HS-5 (cell line): ENCODE results near the gene LENG9.
"Not testable (repeated sequence)": the region's sequence is repeated elsewhere in the genome, so short reads cannot be mapped to it uniquely, and the experiment has no call there.

Source experiments
- DNase-seq: peaks from one replicate; pipeline ENCODE4 v3.0.0-alpha.2; 2012; ENCODE audit warnings: low read depth

Gene LENG9

DNA sequence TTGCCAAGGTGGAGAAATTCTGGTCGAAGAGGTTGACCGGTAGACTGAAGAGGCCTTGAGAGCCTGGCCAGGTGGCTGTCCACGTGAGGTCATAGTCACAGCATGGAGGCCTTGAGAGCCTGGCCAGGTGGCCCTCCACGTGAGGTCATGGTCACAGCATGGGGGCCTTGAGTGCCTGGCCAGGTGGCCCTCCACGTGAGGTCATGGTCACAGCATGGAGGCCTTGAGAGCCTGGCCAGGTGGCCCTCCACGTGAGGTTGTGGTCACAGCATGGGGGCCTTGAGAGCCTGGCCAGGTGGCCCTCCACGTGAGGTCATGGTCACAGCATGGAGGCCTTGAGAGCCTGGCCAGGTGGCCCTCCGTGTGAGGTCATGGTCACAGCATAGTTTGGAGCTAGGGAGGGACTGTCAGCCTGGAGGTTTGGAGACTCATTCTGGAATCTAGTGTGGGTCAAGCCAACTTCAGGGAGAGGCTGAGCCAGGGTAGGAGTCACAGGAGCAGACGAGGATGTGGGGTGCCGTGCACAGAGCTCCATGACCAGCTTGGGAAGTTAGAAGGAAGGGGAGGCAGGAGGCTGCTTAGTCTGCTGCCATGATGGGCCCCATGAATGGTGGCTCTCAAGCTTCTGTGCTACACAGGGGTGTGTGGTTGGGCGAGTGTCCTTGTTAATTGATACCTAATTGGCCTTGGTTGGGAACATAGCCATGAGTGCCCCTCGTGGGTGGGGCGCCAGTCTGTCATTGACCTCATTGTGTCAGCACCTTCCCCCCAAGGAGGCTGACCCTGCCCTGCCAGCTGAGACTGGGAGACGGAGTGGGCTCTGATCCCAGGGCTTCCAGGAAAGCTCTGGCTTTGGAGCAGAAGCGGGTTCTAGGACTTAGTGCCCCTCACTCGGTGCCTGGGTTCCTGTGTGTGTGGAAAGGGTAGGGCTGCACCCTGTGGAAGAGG, 4.0 kb downstream of the LENG9 start:
- no peak for DNase-seq

DNA sequence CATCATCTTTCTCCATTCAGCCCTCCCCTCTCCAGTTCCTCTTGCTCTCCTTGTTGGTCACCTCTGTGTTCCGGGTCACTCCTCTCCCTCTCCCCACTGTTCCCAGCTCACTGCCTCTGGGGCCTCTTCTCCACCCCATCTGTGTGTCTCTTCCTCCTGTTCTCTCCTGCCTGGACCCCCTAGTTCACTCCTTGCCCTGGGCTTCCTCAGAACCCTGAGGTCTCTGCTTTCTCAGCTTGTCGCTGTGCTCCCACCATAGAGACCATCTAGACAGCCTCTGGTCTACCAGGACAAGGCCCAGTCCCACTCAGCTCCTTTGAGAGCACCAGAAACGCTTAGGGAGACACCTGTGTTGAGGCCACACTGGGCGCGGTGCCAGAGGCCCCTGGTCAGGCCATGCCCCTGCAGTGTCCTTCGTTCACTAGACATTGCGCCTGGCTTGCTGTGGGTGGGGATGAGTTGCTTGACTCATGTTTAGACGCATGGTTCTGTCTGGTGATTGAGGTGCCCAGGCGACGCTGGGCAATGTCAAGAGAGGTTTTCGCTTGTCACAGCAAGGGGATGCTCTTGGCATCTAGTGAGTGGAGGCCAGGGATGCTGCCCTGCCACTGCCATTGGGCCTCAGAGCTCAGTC, 4.8 kb downstream of the LENG9 start:
- DNase-seq: no peak

DNA sequence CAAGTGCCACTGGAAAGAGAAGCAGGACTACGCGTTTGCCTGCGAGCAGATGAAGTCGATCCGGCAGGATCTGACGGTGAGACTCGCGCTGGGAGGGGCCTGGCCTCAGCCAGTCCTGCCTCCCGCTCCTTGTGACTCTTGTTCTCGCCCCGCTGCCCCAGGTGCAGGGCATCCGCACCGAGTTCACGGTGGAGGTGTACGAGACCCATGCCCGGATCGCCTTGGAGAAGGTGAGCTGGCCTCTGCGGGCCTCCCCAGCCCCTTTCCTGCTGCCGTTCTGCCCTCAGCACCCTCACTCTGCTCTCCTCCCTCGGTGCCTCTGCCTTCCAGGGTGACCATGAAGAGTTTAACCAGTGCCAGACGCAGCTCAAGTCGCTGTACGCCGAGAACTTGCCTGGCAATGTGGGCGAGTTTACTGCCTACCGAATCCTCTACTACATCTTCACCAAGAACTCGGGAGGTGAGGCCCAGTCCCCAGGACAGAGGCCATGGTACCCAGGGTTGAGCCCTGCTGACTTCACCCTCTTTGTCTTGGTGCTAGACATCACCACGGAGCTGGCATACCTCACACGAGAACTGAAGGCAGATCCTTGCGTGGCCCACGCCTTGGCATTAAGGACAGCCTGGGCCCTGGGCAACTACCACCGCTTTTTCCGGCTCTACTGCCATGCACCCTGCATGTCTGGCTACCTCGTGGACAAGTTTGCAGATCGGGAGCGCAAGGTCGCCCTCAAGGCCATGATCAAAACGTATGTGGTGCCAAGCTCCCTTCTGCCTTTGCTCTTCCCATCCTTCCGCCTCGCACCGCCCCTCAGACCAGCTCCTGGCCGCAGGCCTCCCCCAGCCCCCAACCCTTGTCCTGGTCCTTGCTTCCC, 5.6 kb downstream of the LENG9 start:
- DNase-seq: no peak

DNA sequence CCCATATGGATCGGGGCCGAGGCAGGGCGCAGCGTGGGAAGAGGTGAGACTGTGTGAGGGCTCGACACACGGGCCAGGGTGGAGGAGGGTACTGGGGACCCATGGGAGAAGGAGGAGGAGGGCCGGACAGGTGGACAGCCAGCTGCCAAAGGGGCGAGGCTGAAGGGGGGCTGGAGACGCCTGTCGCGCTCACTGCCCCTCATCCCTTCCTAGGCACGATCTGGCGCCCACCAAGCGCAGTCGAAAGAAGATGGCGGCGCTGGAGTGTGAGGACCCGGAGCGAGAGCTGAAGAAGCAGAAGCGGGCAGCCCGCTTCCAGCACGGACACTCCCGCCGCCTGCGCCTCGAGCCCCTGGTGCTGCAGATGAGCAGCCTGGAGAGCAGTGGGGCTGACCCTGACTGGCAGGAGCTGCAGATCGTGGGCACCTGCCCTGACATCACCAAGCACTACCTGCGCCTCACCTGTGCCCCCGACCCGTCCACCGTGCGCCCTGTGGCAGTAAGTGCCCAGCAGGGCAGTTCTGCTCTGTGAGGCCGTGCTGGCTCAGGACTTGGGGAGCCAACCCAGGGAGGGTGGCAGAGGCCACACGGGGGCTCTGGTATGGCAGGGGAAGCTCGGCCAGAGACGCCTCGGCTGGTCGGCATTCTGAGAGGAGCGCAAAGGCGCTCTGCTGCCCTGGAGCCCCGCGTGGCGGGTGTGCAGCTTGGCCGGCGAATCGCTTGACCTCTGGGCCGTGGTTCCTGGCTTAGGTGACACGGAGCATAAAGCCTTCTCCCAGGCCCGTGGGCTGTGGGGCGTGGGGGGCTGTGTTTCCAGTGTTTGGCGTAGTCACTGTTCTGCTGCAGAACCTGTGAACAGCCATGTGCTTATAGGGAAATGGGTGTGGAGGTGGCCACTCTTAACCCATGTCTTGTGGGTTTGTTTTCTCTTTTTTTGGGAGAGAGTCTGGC, 6.9 kb downstream of the LENG9 start:
- no peak for DNase-seq

DNA sequence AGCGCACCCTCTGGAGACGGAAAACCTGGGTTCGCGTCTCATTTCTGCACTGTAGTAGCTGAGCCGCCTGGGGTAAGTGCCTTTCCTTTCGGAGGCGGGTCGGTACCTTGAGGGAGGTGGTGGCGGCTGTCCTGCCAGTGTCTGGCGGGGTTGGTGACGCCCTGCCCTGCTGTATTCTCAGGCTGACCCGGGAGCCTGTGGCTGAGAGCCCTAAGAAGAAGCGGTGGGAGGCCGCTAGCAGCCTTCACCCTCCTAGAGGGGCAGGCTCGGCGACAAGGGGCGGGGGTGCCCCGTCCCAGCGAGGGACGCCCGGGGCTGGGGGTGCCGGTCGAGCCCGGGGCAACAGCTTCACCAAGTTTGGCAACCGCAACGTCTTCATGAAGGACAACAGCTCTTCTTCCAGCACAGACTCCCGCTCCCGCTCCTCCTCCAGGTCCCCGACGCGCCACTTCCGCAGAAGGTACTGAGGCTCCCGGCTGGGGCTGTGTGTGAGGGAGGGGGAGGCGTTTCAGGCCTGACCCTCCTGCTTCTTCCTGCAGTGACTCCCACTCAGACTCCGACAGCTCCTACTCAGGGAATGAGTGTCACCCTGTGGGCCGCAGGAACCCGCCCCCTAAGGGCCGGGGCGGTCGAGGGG, 7.7 kb downstream of the LENG9 start:
- DNase-seq: no peak

DNA sequence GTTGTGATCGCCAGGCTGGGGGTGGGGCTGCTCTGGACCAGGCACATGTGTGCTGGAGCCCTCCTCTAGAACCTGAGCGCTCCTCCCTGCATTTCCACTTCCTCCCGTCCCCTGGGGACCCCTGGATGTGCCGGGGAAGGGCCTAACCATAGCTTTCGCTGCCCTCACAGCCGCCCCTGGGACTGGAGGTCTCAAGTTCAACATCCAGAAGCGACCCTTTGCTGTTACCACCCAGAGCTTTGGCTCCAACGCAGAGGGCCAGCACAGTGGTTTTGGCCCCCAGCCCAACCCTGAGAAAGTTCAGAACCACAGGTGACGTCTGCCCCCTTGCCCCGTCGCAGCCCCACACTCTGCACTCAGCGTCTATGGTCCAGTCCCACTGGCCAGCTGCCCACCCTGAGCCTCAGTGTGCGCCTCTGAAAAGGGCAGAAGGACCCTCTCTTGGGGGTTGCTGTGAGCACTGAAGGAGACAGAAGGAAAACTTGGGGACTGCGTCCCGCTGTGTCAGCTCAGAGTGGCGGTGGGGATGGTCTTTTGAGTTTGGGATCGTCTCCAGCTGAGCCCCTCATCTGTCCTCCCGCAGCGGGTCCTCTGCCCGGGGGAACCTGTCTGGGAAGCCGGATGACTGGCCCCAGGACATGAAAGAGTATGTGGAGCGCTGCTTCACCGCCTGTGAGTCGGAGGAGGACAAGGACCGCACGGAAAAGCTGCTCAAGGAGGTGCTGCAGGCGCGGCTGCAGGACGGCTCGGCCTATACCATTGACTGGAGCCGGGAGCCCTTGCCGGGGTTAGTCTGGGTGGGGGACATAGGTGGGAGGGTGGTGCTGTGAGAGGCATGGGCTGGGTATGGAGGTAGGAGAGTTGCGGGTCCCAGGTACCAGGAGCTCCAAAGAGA, 8.6 kb downstream of the LENG9 start:
- no peak for DNase-seq

DNA sequence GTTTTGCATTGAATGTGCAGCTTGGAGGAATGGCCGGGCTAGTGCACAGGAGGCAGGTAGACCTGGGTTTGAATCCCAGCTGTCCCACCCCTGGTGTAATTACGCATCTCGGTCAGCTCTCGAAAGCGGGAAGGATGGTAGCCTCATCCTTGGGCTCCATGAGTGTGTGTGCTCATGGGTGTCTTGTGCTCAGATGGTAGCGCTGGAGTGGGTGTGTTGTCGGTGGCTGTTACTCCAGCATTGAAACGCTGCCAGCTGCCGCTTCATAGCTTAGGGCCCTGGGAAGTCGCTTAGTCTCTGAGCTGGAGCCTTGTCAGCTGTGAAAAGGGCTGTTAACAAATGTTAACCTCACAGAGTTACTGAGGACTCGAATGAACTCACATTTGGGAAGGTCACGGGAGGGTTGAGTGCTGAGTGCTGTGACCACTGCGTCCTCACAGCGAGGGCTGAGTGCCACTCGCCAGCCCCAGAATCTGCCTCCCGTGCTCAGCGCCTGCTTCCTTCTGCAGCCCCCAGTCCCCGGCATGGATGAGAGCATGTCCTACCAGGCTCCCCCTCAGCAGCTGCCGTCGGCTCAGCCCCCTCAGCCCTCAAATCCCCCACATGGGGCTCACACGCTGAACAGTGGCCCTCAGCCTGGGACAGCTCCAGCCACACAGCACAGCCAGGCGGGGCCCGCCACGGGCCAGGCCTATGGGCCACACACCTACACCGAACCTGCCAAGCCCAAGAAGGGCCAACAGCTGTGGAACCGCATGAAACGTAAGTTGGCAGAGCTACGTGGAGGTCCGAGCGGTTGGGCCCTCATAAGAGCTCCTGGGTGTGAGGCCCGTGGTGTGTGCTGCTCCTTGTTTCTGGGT, 9.4 kb downstream of the LENG9 start:
- no peak for DNase-seq

DNA sequence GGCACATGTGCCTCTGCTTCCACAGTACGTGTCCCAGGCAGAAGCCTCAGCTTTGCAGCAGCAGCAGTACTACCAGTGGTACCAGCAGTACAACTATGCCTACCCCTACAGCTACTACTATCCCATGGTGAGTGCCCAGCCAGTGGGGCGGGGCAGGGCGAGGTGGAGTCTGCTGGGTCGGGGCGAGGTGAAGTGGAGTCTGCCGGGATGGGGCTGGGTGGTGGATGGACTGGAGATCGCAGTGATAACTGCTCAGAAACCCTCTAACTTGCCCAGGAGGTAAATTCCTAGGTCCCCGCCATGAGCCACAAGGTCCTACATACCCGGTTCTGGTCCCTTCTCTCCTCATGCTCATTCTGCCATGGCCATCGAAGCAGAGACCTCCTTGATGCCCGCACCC, 11.0 kb downstream of the LENG9 start:
- no peak for DNase-seq

DNA sequence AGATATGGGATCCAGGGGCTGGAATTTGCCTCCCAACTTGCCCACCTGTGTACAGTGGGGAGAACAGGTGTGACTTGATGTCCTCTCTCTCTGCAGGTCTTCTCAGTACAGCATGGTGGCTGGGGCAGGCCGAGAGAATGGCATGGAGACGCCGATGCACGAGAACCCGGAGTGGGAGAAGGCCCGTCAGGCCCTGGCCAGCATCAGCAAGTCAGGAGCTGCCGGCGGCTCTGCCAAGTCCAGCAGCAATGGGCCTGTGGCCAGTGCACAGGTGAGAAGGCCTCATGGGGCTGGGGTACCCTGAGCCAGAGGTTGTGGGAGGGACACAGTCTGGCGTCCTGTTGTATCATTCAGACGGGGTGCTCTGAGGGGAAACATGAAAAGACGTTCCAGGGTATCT, 11.6 kb downstream of the LENG9 start:
- DNase-seq: no peak

DNA sequence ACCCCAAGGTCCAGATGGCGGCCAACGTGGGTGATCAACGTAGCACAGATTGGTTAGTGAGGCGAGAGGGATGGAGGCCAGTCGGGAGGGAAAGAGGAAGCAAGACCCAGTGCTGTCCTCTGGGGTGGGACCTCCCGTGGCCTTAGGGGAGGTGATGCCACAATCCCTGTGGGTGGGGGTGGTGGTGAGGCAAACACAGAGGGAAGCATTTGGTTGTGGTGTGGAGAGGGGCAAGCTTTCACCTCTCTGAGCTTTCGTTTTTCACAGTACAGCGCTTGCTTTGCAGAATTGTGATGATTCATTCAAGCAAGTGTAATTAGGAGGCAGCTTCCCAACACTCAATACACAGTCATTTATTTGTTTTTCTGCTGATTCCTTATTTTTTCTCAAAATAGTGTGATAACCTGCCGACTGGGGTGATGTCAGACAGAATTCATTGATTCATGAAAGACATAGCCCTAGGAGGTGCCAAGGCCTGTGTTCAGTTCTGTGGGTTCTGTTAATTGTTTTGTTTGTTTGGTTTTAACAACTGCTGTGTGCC, 12.2 kb downstream of the LENG9 start:
- no peak for DNase-seq

DNA sequence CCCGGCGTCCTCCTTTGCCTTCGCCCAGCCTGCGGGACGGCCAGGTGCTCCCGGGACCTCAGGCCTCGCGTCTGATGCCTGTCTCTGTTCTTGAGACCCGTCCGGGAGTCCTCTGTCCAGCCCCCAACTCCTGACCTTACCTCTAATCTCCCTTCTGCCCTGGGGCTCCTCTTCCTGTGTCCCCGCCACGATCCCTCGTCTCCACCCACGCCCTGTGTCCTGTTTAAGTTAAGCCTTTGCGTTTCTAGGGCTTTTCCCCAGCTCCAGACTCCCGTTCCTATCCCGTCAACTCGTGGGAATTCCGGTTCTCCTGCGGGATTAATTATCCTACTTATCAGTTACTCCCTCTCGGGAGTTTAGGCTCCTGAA, 13.9 kb downstream of the LENG9 start:
- DNase-seq: no peak

DNA sequence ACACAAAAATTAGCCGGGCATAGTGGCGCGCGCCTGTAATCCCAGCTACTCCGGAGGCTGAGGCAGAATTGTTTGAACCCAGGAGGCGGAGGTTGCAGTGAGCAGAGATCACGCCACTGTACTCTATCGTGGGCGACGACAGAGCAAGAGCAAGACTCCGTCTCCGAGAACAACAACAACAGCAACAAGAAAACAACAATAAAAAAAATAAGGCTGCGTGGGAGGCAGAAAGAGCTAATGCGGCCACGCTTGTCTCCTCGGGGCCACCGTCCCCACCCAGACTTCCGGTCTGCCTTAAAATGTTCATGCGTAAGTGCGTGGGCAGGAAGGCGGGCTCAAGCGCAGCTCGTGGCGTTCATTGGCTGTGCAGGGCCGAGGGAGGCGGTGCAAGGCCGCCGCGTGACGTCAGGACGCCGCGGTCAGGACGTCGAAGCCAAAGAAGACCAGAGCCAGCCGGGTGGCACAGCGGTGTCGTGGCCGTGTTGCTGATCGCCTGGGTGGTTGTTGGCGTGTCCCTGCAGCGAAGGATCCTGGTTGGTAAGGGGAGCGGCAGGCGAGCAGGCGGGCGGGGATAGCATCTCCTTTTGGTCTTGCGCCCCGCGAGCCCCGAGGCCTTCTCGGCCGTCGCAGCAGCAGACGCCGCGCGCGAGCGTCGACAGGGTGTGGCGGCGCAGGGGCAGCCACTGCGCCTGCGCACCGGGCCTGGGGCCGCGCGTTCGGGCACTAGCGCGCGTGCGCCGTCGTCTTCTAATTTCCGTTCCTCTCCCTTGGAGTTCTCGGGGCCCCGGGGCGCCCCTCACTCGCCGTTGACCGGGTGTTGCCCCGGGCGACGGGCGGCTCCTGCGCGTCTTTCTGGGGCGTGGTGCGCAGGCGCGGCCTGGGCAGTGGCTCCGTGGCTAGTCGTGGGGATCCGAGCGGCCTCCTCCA, 14.5 kb downstream of the LENG9 start, which contains the start of gene LENG8:
Gene LENG8, plus strand, starts transcription at position 426 of the 927 bp plus-strand sequence. CDS start 2,146 bp downstream, outside the sequence.
- DNase-seq: peak; percentile 92

DNA sequence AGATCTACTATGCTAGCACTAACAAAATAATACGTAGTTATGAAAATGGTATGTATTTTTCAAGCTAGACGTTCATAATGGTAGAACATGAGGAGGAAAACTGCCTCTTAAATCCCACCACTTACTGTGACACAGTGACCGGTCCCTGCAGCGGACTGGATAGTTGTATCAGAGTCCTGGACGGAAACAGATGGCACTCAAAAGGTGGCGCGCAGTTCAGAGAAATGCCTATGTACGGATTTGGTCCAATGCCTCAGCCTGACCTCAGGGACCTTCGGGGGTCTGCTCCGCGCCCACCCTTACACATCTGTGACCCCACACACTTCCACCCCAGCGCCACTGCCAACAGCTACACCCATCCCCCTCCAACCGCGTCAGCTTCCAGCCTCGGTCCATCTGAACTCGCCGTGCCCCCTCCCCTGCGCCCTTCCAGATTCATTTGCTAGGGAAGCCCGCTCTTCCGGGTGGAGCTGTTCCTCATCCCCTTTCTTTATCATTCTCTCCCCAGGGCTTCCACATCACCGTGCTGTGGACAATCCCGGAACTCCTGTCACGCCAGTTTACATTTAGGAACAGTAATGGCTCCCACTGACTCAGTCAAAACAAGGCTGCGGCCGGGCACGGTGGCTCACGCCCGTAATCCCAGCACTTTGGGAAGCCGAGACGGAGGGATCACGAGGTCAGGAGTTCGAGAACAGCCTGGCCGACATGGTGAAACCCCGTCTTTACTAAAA, 15.4 kb downstream of the LENG9 start:
- no peak for DNase-seq

DNA sequence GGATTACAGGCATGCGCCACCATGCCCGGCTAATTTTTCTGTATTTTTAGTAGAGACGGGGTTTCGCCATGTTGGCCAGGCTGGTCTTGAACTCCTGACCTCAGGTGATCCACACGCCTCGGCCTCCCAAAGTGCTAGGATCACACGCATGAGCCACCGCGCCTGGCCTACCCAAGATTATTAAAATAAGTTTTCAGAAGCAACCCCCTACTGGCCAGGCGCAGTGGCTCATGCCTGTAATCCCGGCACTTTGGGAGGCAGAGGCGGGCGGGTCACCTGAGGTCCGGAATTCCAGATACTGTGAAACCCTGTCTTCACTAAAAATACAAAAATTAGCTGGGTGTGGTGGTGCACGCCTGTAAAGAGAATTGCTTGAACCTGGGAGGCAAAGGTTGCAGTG, 17.2 kb downstream of the LENG9 start:
- not testable (repeated sequence) for DNase-seq

DNA sequence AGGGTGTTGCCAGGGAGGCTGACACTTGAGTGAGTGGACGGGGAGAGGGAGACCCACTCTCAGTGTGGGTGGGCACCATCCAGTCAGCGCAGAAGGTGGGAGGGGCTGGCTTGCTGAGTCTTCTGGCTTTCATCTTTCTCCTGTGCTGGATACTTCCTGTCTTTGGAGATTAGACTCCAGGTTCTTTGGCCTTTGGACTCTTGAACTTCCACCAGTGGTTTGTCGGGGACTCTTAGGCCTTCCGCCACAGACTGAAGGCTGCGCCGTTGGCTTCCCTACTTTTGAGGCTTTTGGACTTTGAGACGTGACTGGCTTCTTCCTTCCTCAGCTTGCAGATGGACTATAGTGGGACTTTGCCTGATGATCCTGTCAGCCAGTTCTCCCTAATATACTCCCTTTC, 18.8 kb downstream of the LENG9 start:
- no peak for DNase-seq

DNA sequence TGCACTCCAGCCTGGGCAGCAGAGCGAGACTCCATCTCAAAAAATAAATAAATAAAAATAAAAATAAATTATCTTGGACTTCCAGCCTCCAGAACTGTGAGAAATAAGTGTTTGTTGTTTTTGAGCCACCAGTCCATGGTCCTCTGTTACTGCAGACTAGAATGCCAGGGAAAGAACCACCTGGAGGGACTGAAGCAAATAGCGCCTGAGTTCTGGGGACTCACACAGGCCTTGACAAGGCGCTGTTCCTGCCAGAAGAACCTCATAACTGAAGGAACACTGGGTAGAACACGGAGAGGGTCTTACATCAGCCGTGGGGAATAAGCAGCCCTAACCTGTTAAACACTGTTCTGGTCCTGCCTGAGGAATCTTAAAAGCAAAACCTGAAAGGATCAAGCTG, 22.9 kb downstream of the LENG9 start:
- no peak for DNase-seq
